Stimulated activated effector memory CD8-positive, alpha-beta T cell treated with anti-CD3 and anti-CD28 coated beads, Interleukin-12 subunit alpha, Interleukin-12 subunit beta, amount 100 ng/mL, for 72 hours (primary cell): ENCODE results near the gene FBXO44.

Experiments used
- ATAC-seq: fragments of 150-1000 bp; cut with Tn5 transposase; 2 replicates; pipeline ENCODE4 v1.10.0; 2021
- DNase-seq, 2 donors: peaks; one replicate each; pipeline ENCODE4 v3.0.0; 2021 to 2022; ENCODE audit warnings: low spot score in 2 of 2
- H3K27ac Mint-ChIP-seq: one replicate; pipeline ENCODE4 v1.8.0; 2022; ENCODE audit warnings: mild to moderate bottlenecking, mixed read lengths
- H3K36me3 Mint-ChIP-seq: one replicate; pipeline ENCODE4 v1.8.0; 2022; ENCODE audit warnings: mild to moderate bottlenecking, mixed read lengths
- H3K4me1 Mint-ChIP-seq: one replicate; pipeline ENCODE4 v1.8.0; 2022; ENCODE audit warnings: mixed read lengths
- H3K4me3 Mint-ChIP-seq: one replicate; pipeline ENCODE4 v1.8.0; 2022; ENCODE audit warnings: mild to moderate bottlenecking, mixed read lengths
- H3K9me3 Mint-ChIP-seq: one replicate; pipeline ENCODE4 v1.8.0; 2022; ENCODE audit warnings: mixed read lengths

FBXO44 gene

GRCh38 chr1:11664336-11665065, 9.8 kb downstream of the FBXO44 start:
- Mint-ChIP-seq H3K27ac (no peak overlapping the region), H3K4me3 (peak overlapping the region; percentile 60), H3K9me3 (no peaks in the 10 kb centered on the region), H3K4me1 (peaks cover 7% of the 10 kb centered on the region), H3K36me3 (peaks cover 29% of the 10 kb centered on the region)
- DNase-seq (peak; percentile 47 to 83), ATAC-seq (peak; percentile 77)

GRCh38 chr1:11668516-11668915, 13.8 kb downstream of the FBXO44 start:
- no peak for ATAC-seq
- no peak for DNase-seq
- Mint-ChIP-seq H3K4me1 (peaks cover 13% of the 10 kb centered on the region), H3K9me3 (no peaks in the 10 kb centered on the region), H3K36me3 (peaks cover 29% of the 10 kb centered on the region), H3K27ac (peak overlapping the region; percentile 83), H3K4me3 (no peak overlapping the region)

- H3K27ac Mint-ChIP-seq: peak overlapping the region; percentile 68
- DNase-seq (no peak), ATAC-seq (no peak)
- H3K4me1 Mint-ChIP-seq: peaks cover 16% of the 10 kb centered on the region
- H3K4me3 Mint-ChIP-seq: no peak overlapping the region
- peaks cover 51% of the 10 kb centered on the region for H3K36me3 Mint-ChIP-seq
- H3K9me3 Mint-ChIP-seq: no peaks in the 10 kb centered on the region
These were observed 16.1 kb downstream of the FBXO44 start for GRCh38 chr1:11670747-11671146.

- H3K4me3 Mint-ChIP-seq: no peak overlapping the region
- no peak overlapping the region for H3K27ac Mint-ChIP-seq
- H3K4me1 Mint-ChIP-seq: peaks cover 20% of the 10 kb centered on the region
- no peaks in the 10 kb centered on the region for H3K9me3 Mint-ChIP-seq
- peaks cover 53% of the 10 kb centered on the region for H3K36me3 Mint-ChIP-seq
- ATAC-seq (no peak), DNase-seq (no peak)
These were observed 16.5 kb downstream of the FBXO44 start for GRCh38 chr1:11671205-11671543.

GRCh38 chr1:11671544-11672286, 17.0 kb downstream of the FBXO44 start:
- Mint-ChIP-seq H3K27ac (peak overlapping the region; percentile 45), H3K4me3 (no peak overlapping the region), H3K4me1 (peaks cover 20% of the 10 kb centered on the region), H3K9me3 (no peaks in the 10 kb centered on the region), H3K36me3 (peaks cover 47% of the 10 kb centered on the region)
- DNase-seq: no peak
- ATAC-seq: no peak

GRCh38 chr1:11673089-11673769, 18.6 kb downstream of the FBXO44 start:
- no peak for DNase-seq
- no peak overlapping the region for H3K4me3 Mint-ChIP-seq
- peak overlapping the region; percentile 52 for H3K27ac Mint-ChIP-seq
- H3K9me3 Mint-ChIP-seq: no peaks in the 10 kb centered on the region
- peaks cover 53% of the 10 kb centered on the region for H3K36me3 Mint-ChIP-seq
- peaks cover 20% of the 10 kb centered on the region for H3K4me1 Mint-ChIP-seq
- no peak for ATAC-seq

- no peak overlapping the region for H3K27ac Mint-ChIP-seq
- H3K4me1 Mint-ChIP-seq: peaks cover 22% of the 10 kb centered on the region
- H3K4me3 Mint-ChIP-seq: no peak overlapping the region
- ATAC-seq (no peak), DNase-seq (no peak)
- no peaks in the 10 kb centered on the region for H3K9me3 Mint-ChIP-seq
- peaks cover 55% of the 10 kb centered on the region for H3K36me3 Mint-ChIP-seq
These were observed 19.8 kb downstream of the FBXO44 start for GRCh38 chr1:11674488-11674887.

- Mint-ChIP-seq H3K4me1 (peaks cover 30% of the 10 kb centered on the region), H3K9me3 (no peaks in the 10 kb centered on the region), H3K36me3 (peaks cover 58% of the 10 kb centered on the region), H3K27ac (peak overlapping the region; percentile 29), H3K4me3 (no peak overlapping the region)
- DNase-seq (no peak), ATAC-seq (no peak)
These were observed 20.6 kb downstream of the FBXO44 start for GRCh38 chr1:11675325-11675724.

- Mint-ChIP-seq H3K4me1 (peaks cover 33% of the 10 kb centered on the region), H3K4me3 (no peak overlapping the region), H3K36me3 (peaks cover 61% of the 10 kb centered on the region), H3K27ac (no peak overlapping the region), H3K9me3 (no peaks in the 10 kb centered on the region)
- no peak for DNase-seq
- ATAC-seq: no peak
These were observed 21.9 kb downstream of the FBXO44 start for GRCh38 chr1:11676386-11677103.

- DNase-seq (no peak), ATAC-seq (no peak)
- Mint-ChIP-seq H3K9me3 (no peaks in the 10 kb centered on the region), H3K36me3 (peaks cover 47% of the 10 kb centered on the region), H3K4me3 (no peak overlapping the region), H3K27ac (no peak overlapping the region), H3K4me1 (peaks cover 27% of the 10 kb centered on the region)
These were observed 23.8 kb downstream of the FBXO44 start for GRCh38 chr1:11678442-11678841.

- H3K4me3 Mint-ChIP-seq: peak overlapping the region; percentile 81
- no peak for DNase-seq
These were observed 25.8 kb downstream of the FBXO44 start for GRCh38 chr1:11680270-11681070.

GRCh38 chr1:11681071-11681771, 26.5 kb downstream of the FBXO44 start, which contains the start of gene MAD2L2:
MAD2L2 (minus strand) TSS chr1:11681148; CDS start chr1:11680601, 547 bp downstream.
- DNase-seq (peak; percentile 93 to 95), ATAC-seq (peak; percentile 93)
- H3K9me3 Mint-ChIP-seq: no peaks in the 10 kb centered on the region
- peaks cover 21% of the 10 kb centered on the region for H3K4me1 Mint-ChIP-seq
- peaks cover 22% of the 10 kb centered on the region for H3K36me3 Mint-ChIP-seq
- H3K4me3 Mint-ChIP-seq: peak within 1 kb of the TSS; percentile 81
- H3K27ac Mint-ChIP-seq: peak within 1 kb of the TSS; percentile 80

More at GRCh38 chr1:11680270-11681070, 25.8 kb downstream of the FBXO44 start:
- peaks cover 27% of the 10 kb centered on the region for H3K4me1 Mint-ChIP-seq
- no peaks in the 10 kb centered on the region for H3K9me3 Mint-ChIP-seq
- H3K36me3 Mint-ChIP-seq: peaks cover 27% of the 10 kb centered on the region
- H3K27ac Mint-ChIP-seq: peak overlapping the region; percentile 80
- ATAC-seq: peak; percentile 22

GRCh38 chr1:11682287-11682771, 27.7 kb downstream of the FBXO44 start:
- ATAC-seq (no peak), DNase-seq (no peak)
- no peak overlapping the region for H3K27ac Mint-ChIP-seq

GRCh38 chr1:11682799-11683198, 28.1 kb downstream of the FBXO44 start:
- no peak for ATAC-seq
- peaks cover 19% of the 10 kb centered on the region for H3K36me3 Mint-ChIP-seq
- H3K27ac Mint-ChIP-seq: no peak overlapping the region
- no peak overlapping the region for H3K4me3 Mint-ChIP-seq
- H3K9me3 Mint-ChIP-seq: no peaks in the 10 kb centered on the region
- no peak for DNase-seq
- H3K4me1 Mint-ChIP-seq: peaks cover 21% of the 10 kb centered on the region

More at GRCh38 chr1:11682287-11682771, 27.7 kb downstream of the FBXO44 start:
- Mint-ChIP-seq H3K36me3 (peaks cover 22% of the 10 kb centered on the region), H3K4me3 (peak overlapping the region; percentile 81), H3K4me1 (peaks cover 21% of the 10 kb centered on the region), H3K9me3 (no peaks in the 10 kb centered on the region)
